A549 (cell line): ENCODE data around the gene SHISA4.

Experiments used
- CTCF ChIP-seq: fragments of >200 bp; sonication (Bioruptor Twin); formaldehyde crosslinking; IDR thresholded peaks from 3 replicates; pipeline ENCODE4 v1.5.1; 2016
- RFX5 ChIP-seq: fragments of 450-650 bp; IDR thresholded peaks from 2 replicates; pipeline ENCODE4 v1.7.1; 2014; ENCODE audit warnings: antibody characterized with exemption, mild to moderate bottlenecking, moderate library complexity

GRCh38 chr1:201928266-201928665 is 39.6 kb downstream of the SHISA4 start:
- TF ChIP-seq CTCF (no peak), RFX5 (no peak)
